GM23248 (cell line): ENCODE results near the gene ZNF518B.

Experiments used
- EZH2 ChIP-seq: fragments of 200-600 bp; sonication (generic); IDR thresholded peaks from 2 replicates; pipeline ENCODE4 v1.6.1; 2018; ENCODE audit warnings: antibody characterized with exemption, mild to moderate bottlenecking; ENCODE audit not compliant: insufficient read depth, poor library complexity, severe bottlenecking
- EZH2phosphoT487 ChIP-seq: fragments of 200-600 bp; sonication (generic); IDR thresholded peaks from 2 replicates; pipeline ENCODE4 v1.6.1; 2018; ENCODE audit warnings: antibody characterized with exemption, moderate library complexity, mild to moderate bottlenecking, low read depth; ENCODE audit not compliant: insufficient read depth

DNA sequence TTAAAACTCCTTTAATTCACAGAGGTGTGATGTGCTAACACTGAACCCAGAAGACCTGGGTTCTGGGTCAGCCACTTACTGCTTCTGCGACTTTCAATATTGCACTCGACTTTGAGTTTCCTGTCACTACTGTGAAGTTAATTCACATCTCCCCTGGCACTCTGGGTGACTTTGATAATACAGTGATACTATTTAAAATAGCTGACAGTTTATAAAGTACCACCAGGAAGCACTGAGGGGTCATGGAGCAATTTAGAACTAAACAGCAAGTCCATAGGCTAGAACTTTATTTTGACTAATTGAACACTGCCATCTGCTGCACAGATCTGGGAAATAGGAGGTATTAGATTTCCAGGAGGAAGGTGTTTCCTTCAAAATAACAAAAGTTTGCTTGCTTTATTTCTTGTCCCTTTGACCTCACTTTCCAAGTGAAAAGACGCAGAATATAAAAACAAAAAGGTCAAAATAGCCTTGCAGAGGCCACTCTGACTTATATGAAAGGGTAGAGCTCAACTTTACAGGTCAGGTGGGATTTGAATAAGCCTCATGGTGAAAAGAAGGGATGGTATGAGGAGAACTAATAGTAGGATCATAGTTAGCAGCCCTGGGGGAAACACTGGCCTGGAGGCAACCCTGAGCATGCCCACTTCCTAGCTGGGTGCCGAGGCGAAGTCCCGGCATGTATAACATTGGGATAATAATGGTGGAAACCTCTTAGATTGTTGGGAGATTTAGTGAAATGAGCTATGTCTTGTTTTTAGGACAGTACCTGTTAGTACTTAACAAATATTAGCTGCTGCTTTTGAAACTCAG is 53.4 kb downstream of the ZNF518B start:
- TF ChIP-seq EZH2 = no peak
- TF ChIP-seq EZH2phosphoT487 = no peak
